ENCODE data around the gene HP. TPM values are rescaled to one million over a fixed set of nuclear protein-coding genes. Genes with fewer than 3 reads are reported as not detected.

HP gene
- total and polyA plus RNA-seq, 2 donors (not counting 1 experiment from before 2014, with no cell fraction given): not detected

- Histone ChIP-seq H4K20me1 (ENCODE audit: control insufficient read depth, insufficient read depth, low read length, poor library complexity, severe bottlenecking) (no peaks in the 10 kb centered on the region), H3K4me3 (ENCODE audit: control extremely low read depth in 1 of 5, extremely low read depth in 1 of 5, insufficient read depth in 1 of 5, low read depth in 2 of 5, low read length in 4 of 5) (no peak overlapping the region), H3K4me1 (ENCODE audit: control insufficient read depth in 2 of 2, insufficient read depth in 2 of 2, low read length in 2 of 2) (no peaks in the 10 kb centered on the region), H3K27ac (ENCODE audit: low read length in 2 of 2) (no peak overlapping the region), H2AFZ (ENCODE audit: insufficient read depth, low read depth, low read length, poor library complexity, severe bottlenecking) (no peak overlapping the region), H3K9me3 (ENCODE audit: control extremely low read depth in 1 of 3, control insufficient read depth in 2 of 3, insufficient read depth in 1 of 3, low read length in 2 of 3) (no peaks in the 10 kb centered on the region), H3K4me2 (replicated peaks; ENCODE audit: low read depth, low read length, poor library complexity, severe bottlenecking) (no peak overlapping the region), H3K79me2 (ENCODE audit: control insufficient read depth, insufficient read depth, low read length) (no peaks in the 10 kb centered on the region), H3K9ac (ENCODE audit: low read length) (no peak overlapping the region), H3K36me3 (replicated peaks in 1 of 2; ENCODE audit: control extremely low read depth in 1 of 2, control insufficient read depth in 1 of 2, extremely low read depth in 1 of 2, insufficient read depth in 2 of 2, low read length in 1 of 2) (peaks cover 0 to 82% of the 10 kb centered on the region in 2 experiments), H3K27me3 (replicated peaks in 1 of 4; ENCODE audit: control extremely low read depth in 1 of 4, control insufficient read depth in 3 of 4, insufficient read depth in 4 of 4, low read length in 3 of 4) (no peaks in the 10 kb centered on the region)
- H3K4me1 Mint-ChIP-seq: no peaks in the 10 kb centered on the region
- no peak overlapping the region for H3K27ac Mint-ChIP-seq
- H3K9me3 Mint-ChIP-seq (ENCODE audit: insufficient read depth): no peaks in the 10 kb centered on the region
- no peak overlapping the region for H3K4me3 Mint-ChIP-seq
- DNase-seq: no peak
- ChIA-PET CTCF (no interaction called here), POLR2A (no interaction called here)
- H3K27me3 Mint-ChIP-seq: no peaks in the 10 kb centered on the region
- no peak for ATAC-seq (ENCODE audit: low read depth)
- no peak for TF ChIP-seq EZH2 (IDR thresholded peaks at IDR 0.05; ENCODE audit: borderline replicate concordance, insufficient read depth, low read depth, low read length, poor library complexity, severe bottlenecking)
- TF ChIP-seq, protein P1, sequence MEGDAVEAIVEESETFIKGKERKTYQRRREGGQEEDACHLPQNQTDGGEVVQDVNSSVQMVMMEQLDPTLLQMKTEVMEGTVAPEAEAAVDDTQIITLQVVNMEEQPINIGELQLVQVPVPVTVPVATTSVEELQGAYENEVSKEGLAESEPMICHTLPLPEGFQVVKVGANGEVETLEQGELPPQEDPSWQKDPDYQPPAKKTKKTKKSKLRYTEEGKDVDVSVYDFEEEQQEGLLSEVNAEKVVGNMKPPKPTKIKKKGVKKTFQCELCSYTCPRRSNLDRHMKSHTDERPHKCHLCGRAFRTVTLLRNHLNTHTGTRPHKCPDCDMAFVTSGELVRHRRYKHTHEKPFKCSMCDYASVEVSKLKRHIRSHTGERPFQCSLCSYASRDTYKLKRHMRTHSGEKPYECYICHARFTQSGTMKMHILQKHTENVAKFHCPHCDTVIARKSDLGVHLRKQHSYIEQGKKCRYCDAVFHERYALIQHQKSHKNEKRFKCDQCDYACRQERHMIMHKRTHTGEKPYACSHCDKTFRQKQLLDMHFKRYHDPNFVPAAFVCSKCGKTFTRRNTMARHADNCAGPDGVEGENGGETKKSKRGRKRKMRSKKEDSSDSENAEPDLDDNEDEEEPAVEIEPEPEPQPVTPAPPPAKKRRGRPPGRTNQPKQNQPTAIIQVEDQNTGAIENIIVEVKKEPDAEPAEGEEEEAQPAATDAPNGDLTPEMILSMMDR (IDR thresholded peaks at IDR 0.05): no peak
- intact Hi-C loops (cut with micrococcal nuclease): no loop called here
- WGBS (ENCODE audit: insufficient coverage): over 99% methylated on average over 11 of the region's 12 CpGs
Measured at GRCh38 chr16:72109300-72109699, 55.0 kb downstream of the HP start.

DNA sequence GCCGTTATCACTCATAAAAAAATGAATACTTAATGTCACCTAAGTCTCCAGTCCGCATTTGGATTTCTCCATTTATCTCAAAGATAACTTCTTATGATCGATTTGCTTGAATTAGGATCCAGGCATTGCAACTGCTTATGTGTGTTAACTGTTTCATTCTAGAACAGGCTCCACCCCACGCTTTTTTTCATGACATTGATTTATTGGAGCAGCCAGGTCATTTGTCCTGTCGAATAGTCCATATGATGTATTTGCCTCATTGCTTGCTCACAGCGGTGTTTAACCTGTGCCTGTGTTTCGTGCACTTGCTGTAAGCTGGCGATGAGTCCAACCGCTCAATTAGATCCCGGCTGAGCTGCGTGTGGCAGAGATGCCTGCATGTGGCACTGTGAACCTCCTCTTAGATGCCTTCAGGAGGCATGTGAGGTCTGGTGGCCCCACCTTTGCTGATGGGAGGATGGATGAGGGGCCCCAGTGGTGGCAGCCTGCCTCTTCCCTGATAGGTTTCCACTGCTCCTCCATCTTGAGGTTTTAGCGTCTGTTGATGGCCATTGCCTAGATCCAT is 55.7 kb downstream of the HP start:
- Histone ChIP-seq H3K36me3 (replicated peaks in 1 of 2; ENCODE audit: control extremely low read depth in 1 of 2, control insufficient read depth in 1 of 2, extremely low read depth in 1 of 2, insufficient read depth in 2 of 2, low read length in 1 of 2) (peaks cover 0 to 74% of the 10 kb centered on the region in 2 experiments), H3K4me3 (ENCODE audit: control extremely low read depth in 1 of 5, extremely low read depth in 1 of 5, insufficient read depth in 1 of 5, low read depth in 2 of 5, low read length in 4 of 5) (no peak overlapping the region), H2AFZ (ENCODE audit: insufficient read depth, low read depth, low read length, poor library complexity, severe bottlenecking) (no peak overlapping the region), H3K9me3 (ENCODE audit: control extremely low read depth in 1 of 3, control insufficient read depth in 2 of 3, insufficient read depth in 1 of 3, low read length in 2 of 3) (no peaks in the 10 kb centered on the region), H3K79me2 (ENCODE audit: control insufficient read depth, insufficient read depth, low read length) (no peaks in the 10 kb centered on the region), H3K4me1 (ENCODE audit: control insufficient read depth in 2 of 2, insufficient read depth in 2 of 2, low read length in 2 of 2) (no peaks in the 10 kb centered on the region), H3K9ac (ENCODE audit: low read length) (no peak overlapping the region), H3K4me2 (replicated peaks; ENCODE audit: low read depth, low read length, poor library complexity, severe bottlenecking) (no peak overlapping the region), H4K20me1 (ENCODE audit: control insufficient read depth, insufficient read depth, low read length, poor library complexity, severe bottlenecking) (no peaks in the 10 kb centered on the region), H3K27me3 (replicated peaks in 1 of 4; ENCODE audit: control extremely low read depth in 1 of 4, control insufficient read depth in 3 of 4, insufficient read depth in 4 of 4, low read length in 3 of 4) (no peaks in the 10 kb centered on the region), H3K27ac (ENCODE audit: low read length in 2 of 2) (no peak overlapping the region)
- CTCF ChIA-PET: no interaction called here
- POLR2A ChIA-PET: no interaction called here
- DNase-seq: no peak
- intact Hi-C loops (cut with micrococcal nuclease): no loop called here
- H3K9me3 Mint-ChIP-seq (ENCODE audit: insufficient read depth): peaks cover 5% of the 10 kb centered on the region
- H3K27ac Mint-ChIP-seq: no peak overlapping the region
- 98% methylated on average over 9 of the region's 12 CpGs for WGBS (ENCODE audit: insufficient coverage)
- no peak for ATAC-seq (ENCODE audit: low read depth)
- no peak overlapping the region for H3K4me3 Mint-ChIP-seq
- no peak for TF ChIP-seq EZH2 (IDR thresholded peaks at IDR 0.05; ENCODE audit: borderline replicate concordance, insufficient read depth, low read depth, low read length, poor library complexity, severe bottlenecking)
- no peaks in the 10 kb centered on the region for H3K4me1 Mint-ChIP-seq
- no peaks in the 10 kb centered on the region for H3K27me3 Mint-ChIP-seq

Other genes starting within 250 kb of the HP start
- 142 and 159 TPM in 2 replicates for gene AP1G1, start 245.7 kb upstream of the HP start, total RNA-seq
- gene AP1G1, start 245.7 kb upstream of the HP start, polyA plus RNA-seq: 43.8 and 87.6 TPM in 2 replicates
- gene ATXN1L, start 208.5 kb upstream of the HP start, total RNA-seq: 38.4 and 39.5 TPM in 2 replicates
- gene ATXN1L, start 208.5 kb upstream of the HP start, polyA plus RNA-seq: 21.3 and 43.4 TPM in 2 replicates
- 31.2 and 35.6 TPM in 2 replicates for gene ZNF821, start 170.3 kb upstream of the HP start, total RNA-seq
- 35.8 and 38.1 TPM in 2 replicates for gene ZNF821, start 170.3 kb upstream of the HP start, polyA plus RNA-seq
- gene IST1, start 159.0 kb upstream of the HP start, total RNA-seq: 268 and 302 TPM in 2 replicates
- 182 and 318 TPM in 2 replicates for gene IST1, start 159.0 kb upstream of the HP start, polyA plus RNA-seq
- not detected in 2 replicates for gene PKD1L3, start 54.1 kb upstream of the HP start, total RNA-seq
- 0.06 and 0.07 TPM in 2 replicates for gene PKD1L3, start 54.1 kb upstream of the HP start, polyA plus RNA-seq
- 11.3 and 14.7 TPM in 2 replicates for gene DHODH, start 45.8 kb upstream of the HP start, total RNA-seq
- gene DHODH, start 45.8 kb upstream of the HP start, polyA plus RNA-seq: 6.4 and 7.4 TPM in 2 replicates
- gene HPR, start 8.7 kb downstream of the HP start, total RNA-seq: not detected in 2 replicates
- gene HPR, start 8.7 kb downstream of the HP start, polyA plus RNA-seq: not detected in 2 replicates
- 15.4 and 16.1 TPM in 2 replicates for gene TXNL4B, start 39.1 kb downstream of the HP start, total RNA-seq
- gene TXNL4B, start 39.1 kb downstream of the HP start, polyA plus RNA-seq: 9.9 and 11.9 TPM in 2 replicates
- 114 and 124 TPM in 2 replicates for gene DHX38, start 39.3 kb downstream of the HP start, total RNA-seq
- gene DHX38, start 39.3 kb downstream of the HP start, polyA plus RNA-seq: 98.2 and 197 TPM in 2 replicates
- 9.5 and 9.7 TPM in 2 replicates for gene PMFBP1, start 117.7 kb downstream of the HP start, total RNA-seq
- 1.2 and 1.9 TPM in 2 replicates for gene PMFBP1, start 117.7 kb downstream of the HP start, polyA plus RNA-seq